ENCODE results near the gene SPAG16. TPM values are rescaled to one million over a fixed set of nuclear protein-coding genes. Genes with fewer than 3 reads are reported as not detected.

The SPAG16 gene
- total RNA-seq, 1 experiment from 2014 or later = 16.0 TPM

GRCh38 chr2:213296270-213296669, 12.0 kb downstream of the SPAG16 start:
- no peak overlapping the region for H3K27ac Mint-ChIP-seq
- no peak for ATAC-seq
- TF ChIP-seq ZNF423 (CRISPR knock-in tag; IDR thresholded peaks at IDR 0.05) (no peak), NR1H2 (CRISPR knock-in tag; IDR thresholded peaks at IDR 0.05) (no peak), CBFB (CRISPR knock-in tag; IDR thresholded peaks at IDR 0.05; ENCODE audit: low read depth) (no peak), PRDM15 (CRISPR knock-in tag; IDR thresholded peaks at IDR 0.05) (no peak), ELF4 (CRISPR knock-in tag; IDR thresholded peaks at IDR 0.05; ENCODE audit: low read depth) (no peak), IRF1 (CRISPR knock-in tag; IDR thresholded peaks at IDR 0.05) (no peak), KAT7 (CRISPR knock-in tag; IDR thresholded peaks at IDR 0.05; ENCODE audit: borderline replicate concordance) (no peak), SMAD4 (CRISPR knock-in tag; IDR thresholded peaks at IDR 0.05) (no peak), FOXJ3 (CRISPR knock-in tag; IDR thresholded peaks at IDR 0.05; ENCODE audit: borderline replicate concordance) (no peak), ATF1 (CRISPR knock-in tag; IDR thresholded peaks at IDR 0.05) (no peak), EMX1 (CRISPR knock-in tag; IDR thresholded peaks at IDR 0.05) (no peak), ZNF532 (CRISPR knock-in tag; IDR thresholded peaks at IDR 0.05; ENCODE audit: borderline replicate concordance) (no peak)
- H3K27me3 Mint-ChIP-seq (ENCODE audit: low read depth) = no peaks in the 10 kb centered on the region
- H3K4me1 Mint-ChIP-seq = no peaks in the 10 kb centered on the region
- peaks cover 27% of the 10 kb centered on the region for H3K36me3 Mint-ChIP-seq
- no peak overlapping the region for H3K4me3 Mint-ChIP-seq
- ChIA-PET CTCF (no interaction called here), POLR2A (no interaction called here)
- no peaks in the 10 kb centered on the region for H3K9me3 Mint-ChIP-seq
- DNase-seq (ENCODE audit: low spot score) = no peak

GRCh38 chr2:213306316-213306942, 22.2 kb downstream of the SPAG16 start:
- CTCF ChIA-PET = no interaction called here
- no peak for TF ChIP-seq PRRX2 (CRISPR knock-in tag; IDR thresholded peaks at IDR 0.05)
- no peak for TF ChIP-seq NR2C2 (CRISPR knock-in tag; IDR thresholded peaks at IDR 0.05)
- no peak for TF ChIP-seq HMGXB4 (CRISPR knock-in tag; IDR thresholded peaks at IDR 0.05)
- no peak for TF ChIP-seq KAT7 (CRISPR knock-in tag; IDR thresholded peaks at IDR 0.05; ENCODE audit: borderline replicate concordance)
- no peak for TF ChIP-seq ELF4 (CRISPR knock-in tag; IDR thresholded peaks at IDR 0.05; ENCODE audit: low read depth)
- no peak for TF ChIP-seq STAT6 (CRISPR knock-in tag; conservative IDR thresholded peaks at IDR 0.05; ENCODE audit: low read depth)
- no peak for TF ChIP-seq ERG (CRISPR knock-in tag; IDR thresholded peaks at IDR 0.05)
- TF ChIP-seq NFATC4 (CRISPR knock-in tag; IDR thresholded peaks at IDR 0.05) = no peak
- TF ChIP-seq USF2 (CRISPR knock-in tag; IDR thresholded peaks at IDR 0.05) = no peak
- TF ChIP-seq RORB (CRISPR knock-in tag; IDR thresholded peaks at IDR 0.05) = no peak

More at GRCh38 chr2:213306316-213306942, 22.2 kb downstream of the SPAG16 start:
- no peak for ATAC-seq
- POLR2A ChIA-PET = no interaction called here
- H3K27ac Mint-ChIP-seq = no peak overlapping the region
- H3K9me3 Mint-ChIP-seq = peaks cover 32% of the 10 kb centered on the region
- H3K4me3 Mint-ChIP-seq = no peak overlapping the region
- no peak for DNase-seq (ENCODE audit: low spot score)
- peaks cover 57% of the 10 kb centered on the region for H3K36me3 Mint-ChIP-seq
- no peaks in the 10 kb centered on the region for H3K27me3 Mint-ChIP-seq (ENCODE audit: low read depth)
- no peaks in the 10 kb centered on the region for H3K4me1 Mint-ChIP-seq
